ENCODE measurements around the gene OOSP4A.

Gene OOSP4A

GRCh38 chr11:59938132-59938531, 25.7 kb upstream of the OOSP4A start, which contains the start of gene OOSP1:
Gene OOSP1, plus strand, starts transcription at chr11:59938432. Its CDS starts 23 bp downstream, at chr11:59938455.
- no peak for TF ChIP-seq TAF1 (IDR thresholded peaks at IDR 0.05; ENCODE audit: low read depth)
- no peak for TF ChIP-seq ZBTB7A (IDR thresholded peaks at IDR 0.05; ENCODE audit: low read depth)
- no peak for TF ChIP-seq EP300 (IDR thresholded peaks at IDR 0.05; ENCODE audit: borderline replicate concordance)
- no peak for TF ChIP-seq RAD21 (IDR thresholded peaks at IDR 0.05; ENCODE audit: low read depth)
- no peak for TF ChIP-seq NFIC (IDR thresholded peaks at IDR 0.05)
- no peak for TF ChIP-seq TEAD4 (IDR thresholded peaks at IDR 0.05)
- no peak for TF ChIP-seq EGR1 (IDR thresholded peaks at IDR 0.05)
- no peak for TF ChIP-seq USF1 (IDR thresholded peaks at IDR 0.05)
- no peak for TF ChIP-seq REST (IDR thresholded peaks at IDR 0.05; ENCODE audit: low read depth)

- TF ChIP-seq ZBTB7A (IDR thresholded peaks at IDR 0.05; ENCODE audit: low read depth) (no peak), CREB1 (IDR thresholded peaks at IDR 0.05; ENCODE audit: low read depth) (no peak), REST (IDR thresholded peaks at IDR 0.05; ENCODE audit: low read depth) (no peak), TEAD4 (IDR thresholded peaks at IDR 0.05) (no peak), USF1 (IDR thresholded peaks at IDR 0.05) (no peak), EGR1 (IDR thresholded peaks at IDR 0.05) (no peak), MAX (IDR thresholded peaks at IDR 0.05) (no peak), FOXM1 (IDR thresholded peaks at IDR 0.05; ENCODE audit: borderline replicate concordance, low read depth) (no peak), CEBPB (IDR thresholded peaks at IDR 0.05) (no peak), RAD21 (IDR thresholded peaks at IDR 0.05; ENCODE audit: low read depth) (no peak), YY1 (IDR thresholded peaks at IDR 0.05; ENCODE audit: low read depth) (no peak), EP300 (IDR thresholded peaks at IDR 0.05; ENCODE audit: borderline replicate concordance) (no peak), TAF1 (IDR thresholded peaks at IDR 0.05; ENCODE audit: low read depth) (no peak), NFIC (IDR thresholded peaks at IDR 0.05) (no peak), TCF12 (IDR thresholded peaks at IDR 0.05; ENCODE audit: low read depth) (no peak)
These were observed 25.1 kb upstream of the OOSP4A start for GRCh38 chr11:59938718-59939117.

GRCh38 chr11:59939482-59939881, 24.4 kb upstream of the OOSP4A start:
- TF ChIP-seq REST (IDR thresholded peaks at IDR 0.05; ENCODE audit: low read depth) (no peak), EP300 (IDR thresholded peaks at IDR 0.05; ENCODE audit: borderline replicate concordance) (no peak), NFIC (IDR thresholded peaks at IDR 0.05) (no peak), MAX (IDR thresholded peaks at IDR 0.05) (no peak), RAD21 (IDR thresholded peaks at IDR 0.05; ENCODE audit: low read depth) (no peak), FOXM1 (IDR thresholded peaks at IDR 0.05; ENCODE audit: borderline replicate concordance, low read depth) (no peak), CREB1 (IDR thresholded peaks at IDR 0.05; ENCODE audit: low read depth) (no peak), USF1 (IDR thresholded peaks at IDR 0.05) (no peak)

- TF ChIP-seq CEBPB (IDR thresholded peaks at IDR 0.05): no peak
- TF ChIP-seq MAX (IDR thresholded peaks at IDR 0.05): no peak
- no peak for TF ChIP-seq FOXM1 (IDR thresholded peaks at IDR 0.05; ENCODE audit: borderline replicate concordance, low read depth)
These were observed 22.7 kb upstream of the OOSP4A start for GRCh38 chr11:59941091-59941490.

All from Ishikawa (cell line).